ENCODE measurements around the gene SVIP. TPM values are rescaled to one million over a fixed set of nuclear protein-coding genes. Genes with fewer than 3 reads are reported as not detected.

The SVIP gene
- total RNA-seq, 3 donors from 2014 or later: 6.1 to 25.2 (median 12.8) TPM

- Histone ChIP-seq H3K27me3 (no peaks in the 10 kb centered on the region), H3K36me3 (no peaks in the 10 kb centered on the region), H3K4me1 (no peaks in the 10 kb centered on the region), H3K9me3 (no peaks in the 10 kb centered on the region), H3K4me3 (no peak overlapping the region), H3K27ac (no peak overlapping the region)
- intact Hi-C loops (cut with DNase I; ENCODE audit: low total_unique reads): no loop called here
- no peak for DNase-seq (ENCODE audit: low spot score in 2 of 2)
- TF ChIP-seq POLR2AphosphoS5 (IDR thresholded peaks at IDR 0.05) (no peak), POLR2A (IDR thresholded peaks at IDR 0.05) (no peak), CTCF (IDR thresholded peaks at IDR 0.05) (no peak)
These were observed 43.1 kb downstream of the SVIP start for GRCh38 chr11:22786475-22786874.

- H3K27me3 ChIP-seq: no peaks in the 10 kb centered on the region
These were observed 44.4 kb downstream of the SVIP start for GRCh38 chr11:22785251-22785650.

GRCh38 chr11:22780952-22781593 lies 48.5 kb downstream of the SVIP start:
- Histone ChIP-seq H3K9me3 (no peaks in the 10 kb centered on the region), H3K4me1 (no peaks in the 10 kb centered on the region), H3K27ac (no peak overlapping the region), H3K36me3 (no peaks in the 10 kb centered on the region), H3K27me3 (no peaks in the 10 kb centered on the region), H3K4me3 (no peak overlapping the region)
- intact Hi-C loops (cut with DNase I; ENCODE audit: low total_unique reads): no loop called here
- no peak for DNase-seq (ENCODE audit: low spot score in 2 of 2)
- no peak for TF ChIP-seq POLR2AphosphoS5 (IDR thresholded peaks at IDR 0.05)
- no peak for TF ChIP-seq CTCF (IDR thresholded peaks at IDR 0.05)
- no peak for TF ChIP-seq POLR2A (IDR thresholded peaks at IDR 0.05)

More at GRCh38 chr11:22785251-22785650, 44.4 kb downstream of the SVIP start:
- no peaks in the 10 kb centered on the region for H3K9me3 ChIP-seq
- no peak for DNase-seq (ENCODE audit: low spot score in 2 of 2)
- H3K36me3 ChIP-seq: no peaks in the 10 kb centered on the region
- TF ChIP-seq POLR2A (IDR thresholded peaks at IDR 0.05) (no peak), POLR2AphosphoS5 (IDR thresholded peaks at IDR 0.05) (no peak), CTCF (IDR thresholded peaks at IDR 0.05) (no peak)
- H3K27ac ChIP-seq: no peak overlapping the region
- intact Hi-C loops (cut with DNase I; ENCODE audit: low total_unique reads): no loop called here
- no peak overlapping the region for H3K4me3 ChIP-seq
- no peaks in the 10 kb centered on the region for H3K4me1 ChIP-seq

- no peaks in the 10 kb centered on the region for H3K36me3 ChIP-seq
- TF ChIP-seq POLR2A (IDR thresholded peaks at IDR 0.05): no peak
- TF ChIP-seq CTCF (IDR thresholded peaks at IDR 0.05): no peak
- TF ChIP-seq POLR2AphosphoS5 (IDR thresholded peaks at IDR 0.05): no peak
- no peak for DNase-seq (ENCODE audit: low spot score in 2 of 2)
- H3K27ac ChIP-seq: no peak overlapping the region
- no peaks in the 10 kb centered on the region for H3K27me3 ChIP-seq
- intact Hi-C loops (cut with DNase I; ENCODE audit: low total_unique reads): no loop called here
- no peaks in the 10 kb centered on the region for H3K9me3 ChIP-seq
- no peak overlapping the region for H3K4me3 ChIP-seq
- H3K4me1 ChIP-seq: no peaks in the 10 kb centered on the region
These were observed 49.8 kb downstream of the SVIP start for GRCh38 chr11:22779850-22780249.

GRCh38 chr11:22778642-22779041 lies 51.0 kb downstream of the SVIP start:
- TF ChIP-seq POLR2AphosphoS5 (IDR thresholded peaks at IDR 0.05) (no peak), POLR2A (IDR thresholded peaks at IDR 0.05) (no peak), CTCF (IDR thresholded peaks at IDR 0.05) (no peak)
- intact Hi-C loops (cut with DNase I; ENCODE audit: low total_unique reads): no loop called here
- Histone ChIP-seq H3K9me3 (no peaks in the 10 kb centered on the region), H3K4me3 (no peak overlapping the region), H3K4me1 (no peaks in the 10 kb centered on the region), H3K27me3 (no peaks in the 10 kb centered on the region), H3K27ac (no peak overlapping the region), H3K36me3 (no peaks in the 10 kb centered on the region)
- DNase-seq (ENCODE audit: low spot score in 2 of 2): no peak
